Measurements from ENCODE around the gene PDE4D.

The PDE4D gene

DNA sequence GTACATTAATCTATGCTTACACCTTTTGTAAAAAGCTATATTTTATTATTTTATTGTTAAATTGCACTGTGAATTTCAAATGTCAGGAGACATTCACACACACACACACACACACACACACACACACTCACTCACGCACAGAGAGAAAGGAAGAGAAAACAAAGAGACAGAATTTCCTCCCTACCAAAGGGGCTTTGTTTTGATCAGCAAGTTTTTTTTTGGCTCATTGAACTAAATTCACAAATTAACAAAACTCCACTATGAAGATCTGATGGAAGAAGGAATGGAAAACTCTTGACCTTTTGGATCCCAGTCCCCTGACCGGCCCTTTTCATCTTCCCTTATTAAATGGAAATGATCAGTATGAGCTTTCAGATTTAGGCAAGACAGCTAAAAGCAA lies 161.2 kb downstream of the PDE4D start:
- no peak for DNase-seq

DNA sequence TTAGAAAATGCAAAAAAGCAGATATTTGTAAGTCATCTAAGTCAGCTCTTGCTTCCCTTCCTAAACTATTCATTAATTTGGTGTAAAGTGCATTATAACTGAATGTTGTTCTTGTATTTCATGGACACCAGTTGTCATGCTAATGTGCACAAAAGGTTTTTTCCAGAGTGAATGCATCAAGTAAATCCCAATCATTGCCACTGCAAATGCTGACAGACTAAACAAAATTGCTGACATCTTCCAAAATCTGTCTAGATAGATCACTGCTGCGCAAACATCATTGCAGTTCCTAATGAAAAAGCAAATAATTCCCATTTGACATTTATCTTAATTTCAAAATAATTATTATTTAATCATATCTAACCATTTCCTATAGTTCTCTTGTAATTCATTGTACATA lies 161.7 kb downstream of the PDE4D start:
- DNase-seq = no peak

DNA sequence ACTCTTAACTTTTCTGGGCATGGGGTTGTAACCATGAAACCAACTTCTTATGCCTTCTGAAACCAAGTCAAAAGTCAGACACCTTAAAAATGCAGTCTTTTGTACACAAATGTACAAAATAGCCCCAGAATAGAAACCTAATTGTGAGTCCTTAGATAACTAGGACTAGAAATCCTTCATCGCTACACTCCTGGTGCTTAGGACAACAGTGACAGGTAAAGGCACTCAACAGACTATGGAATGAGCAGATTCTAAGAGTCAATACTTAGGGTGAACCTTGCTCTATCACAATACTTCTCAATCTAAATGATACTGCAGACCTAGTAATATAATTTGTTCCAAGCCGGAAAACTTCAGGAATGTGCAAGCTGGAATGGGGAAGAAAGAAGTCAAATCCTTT lies 163.7 kb downstream of the PDE4D start:
- no peak for DNase-seq

DNA sequence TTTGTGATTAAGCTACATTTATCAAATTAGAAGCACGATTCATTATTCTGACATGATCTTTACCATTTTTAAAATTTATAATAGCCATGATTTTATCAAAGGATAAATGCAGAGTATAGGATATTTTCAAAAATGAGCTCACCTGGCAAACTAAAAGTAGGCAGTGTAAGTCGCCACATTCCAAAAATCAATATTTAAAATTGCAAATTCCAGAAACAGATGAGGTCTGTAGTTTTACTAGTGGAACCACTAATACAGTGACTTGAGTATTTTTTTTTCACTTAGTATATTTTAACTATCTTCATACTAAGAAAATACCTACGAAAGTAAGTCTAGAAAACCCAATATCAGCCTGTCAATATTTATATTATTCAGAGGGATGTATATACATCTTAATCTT lies 164.2 kb downstream of the PDE4D start:
- no peak for DNase-seq

DNA sequence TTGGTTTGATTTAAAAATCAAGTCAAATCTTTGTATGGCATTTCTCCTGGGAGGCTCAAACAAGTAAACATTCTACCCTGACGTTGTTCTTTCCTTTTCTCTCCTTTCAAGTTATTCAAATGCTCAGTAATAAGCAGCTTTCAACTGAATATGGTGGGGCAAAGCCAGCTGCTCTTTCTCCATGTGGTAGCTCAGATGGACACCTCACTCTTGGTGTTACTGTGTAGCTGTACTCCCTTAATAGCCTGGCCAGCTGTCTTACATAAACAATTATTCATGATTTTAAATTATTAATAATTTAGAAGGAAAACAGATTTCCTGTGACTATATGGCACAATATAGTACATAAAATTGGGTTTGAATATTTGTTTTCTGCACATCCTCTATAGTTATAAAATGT lies 165.2 kb downstream of the PDE4D start:
- no peak for DNase-seq

DNA sequence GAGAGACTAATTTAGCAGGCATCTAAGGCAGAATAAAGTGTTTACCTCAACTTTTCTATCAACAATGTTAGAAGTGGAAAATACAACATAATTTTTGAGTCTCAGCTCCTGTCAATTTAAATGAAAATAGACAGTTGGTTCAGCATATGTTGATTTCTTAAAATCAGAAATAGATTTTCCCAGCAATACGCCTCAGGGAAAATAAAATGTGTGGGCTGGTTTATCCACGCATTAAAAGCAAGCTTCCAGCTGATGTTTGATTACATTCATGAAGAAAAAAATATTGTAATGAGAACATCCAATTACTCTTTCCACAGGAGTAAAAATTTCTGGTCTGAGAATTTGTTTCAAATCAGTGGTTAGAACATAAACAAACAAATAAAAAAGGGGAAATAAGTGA lies 166.3 kb downstream of the PDE4D start:
- no peak for DNase-seq

DNA sequence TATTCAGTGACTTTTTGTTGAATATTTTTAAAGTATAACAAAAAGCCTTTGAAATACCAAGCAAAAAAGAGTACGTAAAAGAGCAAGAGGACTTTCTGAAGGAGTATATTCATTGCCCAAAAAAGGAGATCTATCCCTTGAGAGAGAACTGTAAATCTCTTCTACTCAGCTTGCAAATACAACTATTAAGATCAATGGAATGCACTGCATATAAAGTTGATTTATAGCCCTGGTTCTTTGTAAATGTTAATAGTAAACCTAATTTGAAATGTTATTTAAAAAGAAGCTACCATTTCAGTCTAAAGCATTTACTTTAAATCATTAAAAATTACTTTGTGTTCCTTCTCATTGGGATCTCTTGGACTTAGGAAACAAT lies 168.1 kb downstream of the PDE4D start:
- no peak for DNase-seq

DNA sequence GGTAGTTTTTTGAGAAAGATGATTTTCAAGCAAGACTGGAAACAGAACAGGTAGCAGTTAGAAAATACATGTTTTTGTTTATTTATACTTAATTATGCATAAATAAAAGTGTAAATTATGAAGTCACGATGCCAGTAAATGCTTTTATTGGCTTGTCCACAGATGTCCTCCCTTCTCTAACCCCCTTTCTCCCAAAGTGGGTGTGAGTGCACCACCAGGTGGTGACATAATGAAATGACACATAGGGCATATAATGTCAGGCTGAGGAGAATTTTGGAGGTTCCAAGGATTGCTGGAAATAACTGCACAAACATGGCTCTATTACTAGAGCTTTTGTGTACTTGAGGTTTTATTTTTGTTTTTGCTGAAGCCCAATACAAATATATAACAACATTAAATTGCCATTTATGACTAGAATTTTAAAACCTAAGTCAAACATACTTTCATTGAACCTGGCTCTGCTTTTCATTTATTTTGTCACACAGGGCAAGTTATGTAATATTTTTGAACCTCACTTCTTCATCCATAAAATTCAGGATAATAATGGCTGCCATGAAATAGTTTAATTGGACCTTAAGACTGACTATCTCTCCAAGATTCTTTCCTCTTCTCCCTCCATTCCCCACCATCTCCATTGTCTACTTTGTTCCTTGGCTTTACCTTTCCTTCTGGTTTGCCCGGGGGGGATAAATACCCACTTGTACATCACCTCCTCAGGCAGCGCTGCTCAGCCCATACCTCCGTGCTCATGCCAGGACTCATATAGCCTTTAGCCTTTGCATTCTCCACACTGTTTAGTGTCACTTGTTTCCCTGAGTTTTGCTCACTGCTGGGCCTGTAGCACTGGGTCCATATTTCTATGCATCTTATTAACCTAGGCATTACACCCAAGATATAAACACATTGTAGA lies 168.8 kb downstream of the PDE4D start:
- DNase-seq = no peak

DNA sequence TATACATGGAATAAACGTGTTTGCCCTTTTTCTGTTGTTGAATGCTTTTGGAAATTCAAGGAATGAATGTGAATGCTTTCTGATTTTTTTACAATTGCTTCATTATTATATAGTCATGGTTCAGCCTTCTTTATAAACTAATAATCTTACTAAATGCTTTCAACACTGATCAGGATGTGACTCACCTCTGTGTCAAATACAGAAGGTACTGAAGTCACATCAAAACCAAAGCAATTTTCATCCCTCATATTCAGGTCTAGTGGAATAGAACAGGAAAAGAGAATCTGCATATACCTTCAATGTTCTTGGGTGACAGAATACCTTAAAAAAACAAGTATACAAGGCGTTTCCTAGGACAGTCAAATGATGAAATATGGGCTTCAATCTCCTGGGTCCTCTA lies 170.7 kb downstream of the PDE4D start:
- DNase-seq = no peak

DNA sequence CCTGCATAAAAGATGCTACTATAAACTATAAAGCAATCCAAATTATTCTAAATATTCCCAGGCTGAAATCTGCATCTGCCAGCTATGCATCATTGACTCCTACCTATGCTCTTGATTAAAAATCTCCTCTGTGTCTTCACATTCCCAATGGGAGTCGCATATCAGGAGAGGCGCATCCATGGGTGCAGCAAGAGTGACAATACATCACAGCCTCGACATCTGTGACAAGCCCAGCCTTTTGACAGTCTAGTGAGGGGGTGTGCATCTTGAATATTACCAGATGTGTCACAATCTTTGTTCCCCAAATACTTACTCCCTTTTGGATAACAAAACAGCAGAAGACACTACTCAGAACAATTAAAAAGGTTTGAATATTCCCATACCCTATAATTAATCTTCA lies 171.8 kb downstream of the PDE4D start:
- no peak for DNase-seq

DNA sequence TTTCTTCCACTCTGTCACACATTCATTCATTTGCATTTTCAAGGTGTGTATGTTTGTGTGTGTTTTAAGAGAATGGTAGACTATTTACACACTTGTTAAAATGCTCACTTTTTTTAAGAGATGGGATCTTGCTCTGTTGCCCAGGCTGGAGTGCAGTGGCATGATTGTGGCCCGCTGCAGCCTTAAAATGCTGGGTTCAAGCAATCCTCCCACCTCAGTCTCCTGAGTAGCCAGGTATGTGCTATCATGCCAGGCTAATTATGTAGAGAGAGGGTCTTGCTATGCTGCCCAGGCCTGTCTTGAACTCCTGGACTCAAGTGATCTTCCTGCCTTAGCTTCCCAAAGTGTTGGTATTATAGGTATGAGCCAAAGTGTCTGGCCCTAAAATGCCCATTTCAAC lies 173.5 kb downstream of the PDE4D start:
- no peak for DNase-seq

DNA sequence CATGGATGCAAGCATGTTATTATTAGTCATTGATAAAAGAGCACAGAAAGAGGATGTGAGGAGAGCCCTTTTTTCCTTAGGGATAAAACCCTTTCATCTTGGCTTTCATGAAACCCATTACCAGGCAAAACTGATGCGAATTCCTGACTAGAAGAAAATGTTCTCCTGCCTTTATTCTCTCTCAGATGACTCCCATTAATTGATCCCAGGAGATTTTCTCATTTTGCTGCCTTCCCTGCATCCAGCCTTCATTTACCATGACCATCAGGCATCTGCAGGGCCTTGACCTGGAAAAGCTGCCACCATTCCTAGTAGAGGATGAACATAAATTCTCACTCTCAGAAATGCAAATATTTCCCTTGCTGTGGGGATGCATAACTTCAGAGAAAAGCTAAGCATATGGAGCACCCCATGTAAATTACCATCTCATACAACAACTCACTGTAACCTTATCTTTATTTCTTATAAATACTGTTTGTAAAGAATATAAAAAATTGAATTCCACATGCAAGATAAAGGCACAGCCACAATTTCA lies 176.5 kb downstream of the PDE4D start:
- no peak for DNase-seq

DNA sequence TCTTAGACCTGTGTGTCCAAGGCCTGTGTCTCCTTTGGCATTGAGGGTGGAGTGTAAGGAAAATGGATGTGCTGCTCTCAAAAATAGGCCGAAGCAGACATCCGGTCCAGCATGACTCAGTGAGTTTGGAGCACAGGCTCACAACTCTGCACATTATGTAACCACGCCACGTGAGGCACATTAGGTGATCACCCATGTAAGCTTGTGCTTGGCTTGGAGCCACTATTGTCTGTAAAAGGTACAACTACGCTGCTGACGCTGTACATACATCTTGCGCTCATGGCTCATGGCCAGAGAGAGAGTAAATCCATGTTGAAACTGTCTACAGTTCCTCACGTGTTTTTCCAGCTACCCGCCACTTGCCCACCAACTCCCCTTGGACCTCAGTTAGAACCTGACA lies 177.5 kb downstream of the PDE4D start:
- DNase-seq = no peak

DNA sequence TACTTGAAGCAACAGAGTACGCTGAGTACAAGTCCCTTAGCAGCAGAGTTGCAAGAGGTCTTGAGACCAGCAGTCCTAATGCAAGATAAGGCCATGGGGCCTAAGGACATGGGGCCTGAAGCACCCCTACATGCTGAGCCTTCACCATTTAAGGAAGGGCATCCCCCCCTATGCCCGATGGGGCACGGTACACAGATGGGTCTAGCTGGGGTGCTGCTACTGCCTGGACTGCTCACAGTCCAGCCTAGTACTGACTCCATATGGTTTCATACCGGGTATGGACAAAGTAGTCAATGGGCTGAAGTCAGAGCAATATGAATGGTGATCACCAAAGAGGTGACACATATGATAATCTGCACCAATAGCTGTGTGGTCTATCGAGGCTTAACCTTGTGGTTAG lies 178.3 kb downstream of the PDE4D start:
- DNase-seq = no peak

DNA sequence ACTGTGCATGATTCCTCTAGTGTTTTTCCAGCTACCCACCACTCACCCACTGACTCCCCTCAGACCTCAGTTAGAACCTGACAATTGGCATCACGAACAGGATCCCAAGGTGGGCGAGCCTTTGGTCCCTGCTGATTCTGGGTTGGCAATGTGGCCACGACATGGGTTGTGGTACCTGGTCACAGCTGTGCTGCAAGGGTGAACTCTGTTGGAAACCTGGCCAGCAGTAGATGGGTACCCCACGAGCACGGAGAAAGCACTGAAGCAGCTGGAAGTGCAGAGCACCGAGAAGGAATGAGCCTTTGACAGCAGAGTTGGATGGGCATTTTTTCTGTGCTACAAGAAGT lies 180.1 kb downstream of the PDE4D start:
- no peak for DNase-seq

DNA sequence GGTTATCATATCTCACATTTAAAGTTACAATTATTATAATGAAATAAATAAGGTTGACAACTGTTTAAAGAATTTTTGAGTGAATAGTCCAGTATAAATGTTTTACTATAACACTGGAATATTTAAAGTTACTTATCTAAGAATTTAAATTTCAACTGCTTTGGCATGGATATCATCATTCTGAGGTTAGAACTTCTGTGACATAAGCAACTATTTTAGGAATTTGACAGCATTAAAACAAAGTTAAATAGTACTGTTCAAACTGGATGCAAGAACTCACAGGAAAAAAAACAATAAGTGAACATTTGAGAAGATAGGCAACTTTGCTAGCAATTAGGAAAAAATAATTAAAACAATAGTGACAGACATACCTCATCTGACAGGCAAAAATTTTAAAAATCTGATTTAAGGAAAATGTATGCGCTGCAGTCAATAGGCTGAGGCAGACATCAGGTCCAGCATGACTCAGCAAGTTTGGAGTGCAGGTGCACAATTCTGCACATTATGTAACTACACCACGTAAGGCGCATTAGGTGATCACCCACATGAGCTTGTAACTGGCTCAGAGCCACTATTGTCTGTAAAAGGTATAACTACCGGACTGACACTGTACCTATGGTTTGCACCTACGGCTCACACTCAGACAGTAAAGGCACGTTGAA lies 180.6 kb downstream of the PDE4D start:
- DNase-seq = no peak

DNA sequence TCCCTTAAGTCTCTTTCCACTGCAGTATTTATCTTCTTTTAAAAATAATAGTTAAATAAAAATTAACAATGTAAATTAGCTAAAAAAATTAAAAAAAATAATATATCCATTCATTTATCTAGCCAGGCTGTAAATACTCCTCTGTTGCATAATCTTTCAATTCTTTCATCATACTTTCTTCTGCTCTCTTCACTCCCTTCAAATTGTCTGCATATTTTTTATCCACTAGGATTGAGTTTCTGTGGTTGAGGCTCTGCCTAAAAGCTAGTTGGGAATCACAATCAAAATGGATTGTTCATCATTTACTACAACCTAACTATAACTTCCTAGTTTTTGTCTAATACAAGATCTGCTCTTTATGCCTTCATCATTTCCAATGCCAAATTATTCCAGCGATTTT lies 182.2 kb downstream of the PDE4D start:
- no peak for DNase-seq

DNA sequence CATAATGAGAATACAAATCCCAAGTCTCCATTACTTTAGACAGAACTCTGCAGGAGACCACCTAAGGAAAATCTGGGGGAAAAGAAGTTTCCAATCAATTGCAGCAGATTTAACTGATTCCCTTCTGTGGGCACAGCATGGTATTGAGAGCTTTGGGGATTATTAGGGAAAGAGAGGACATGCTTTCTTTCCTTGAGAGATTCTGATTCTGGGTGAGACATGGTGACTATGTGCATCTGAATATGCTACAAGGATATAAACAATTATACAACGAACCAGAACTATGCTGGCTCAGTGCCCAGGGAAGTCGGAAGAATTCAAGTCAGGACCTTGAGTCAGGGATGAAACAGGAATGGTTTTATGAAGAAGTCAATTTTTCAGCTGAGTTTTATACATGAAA lies 183.7 kb downstream of the PDE4D start:
- DNase-seq = no peak

DNA sequence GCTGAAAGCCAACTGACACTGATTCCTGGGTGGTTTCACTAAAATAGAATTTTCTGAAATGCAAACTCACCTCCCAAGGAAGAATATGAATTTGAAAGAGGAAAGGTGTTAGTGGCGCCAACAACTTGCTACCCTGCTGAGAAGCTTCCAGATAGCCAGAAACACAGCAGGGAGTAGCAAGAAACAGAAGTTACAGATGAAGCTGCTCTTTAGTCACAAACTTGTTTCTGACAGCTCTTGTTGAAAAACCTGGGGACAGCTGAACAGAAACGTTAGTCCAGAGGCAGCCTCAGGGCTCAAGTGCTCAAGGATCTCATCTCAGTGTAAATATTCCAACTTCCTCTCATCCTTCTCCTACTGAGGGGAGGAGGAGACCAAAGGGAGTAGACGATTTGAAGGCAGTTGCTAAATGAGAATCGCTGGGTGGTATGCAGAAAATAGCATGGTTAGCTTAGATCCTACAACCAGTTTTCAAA lies 184.1 kb downstream of the PDE4D start:
- DNase-seq = no peak

DNA sequence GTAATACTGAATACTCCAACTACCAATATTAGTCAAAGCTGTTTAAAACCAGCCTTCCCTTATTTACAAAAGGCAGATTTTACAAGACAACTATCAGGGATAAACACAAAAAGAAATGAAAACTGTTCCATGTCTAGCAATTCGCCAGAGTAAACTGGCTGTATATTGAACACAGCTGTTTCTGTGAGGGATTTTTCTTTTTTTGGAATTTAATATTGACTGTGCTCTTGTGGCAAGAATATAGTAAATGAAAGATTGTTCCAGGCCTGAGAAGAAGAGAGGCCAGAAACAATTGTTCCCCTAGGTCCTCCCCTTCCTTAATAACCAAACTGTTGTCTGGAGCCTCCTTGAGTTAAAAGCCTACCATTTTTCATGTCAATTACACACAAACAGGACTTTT lies 188.6 kb downstream of the PDE4D start:
- no peak for DNase-seq

DNA sequence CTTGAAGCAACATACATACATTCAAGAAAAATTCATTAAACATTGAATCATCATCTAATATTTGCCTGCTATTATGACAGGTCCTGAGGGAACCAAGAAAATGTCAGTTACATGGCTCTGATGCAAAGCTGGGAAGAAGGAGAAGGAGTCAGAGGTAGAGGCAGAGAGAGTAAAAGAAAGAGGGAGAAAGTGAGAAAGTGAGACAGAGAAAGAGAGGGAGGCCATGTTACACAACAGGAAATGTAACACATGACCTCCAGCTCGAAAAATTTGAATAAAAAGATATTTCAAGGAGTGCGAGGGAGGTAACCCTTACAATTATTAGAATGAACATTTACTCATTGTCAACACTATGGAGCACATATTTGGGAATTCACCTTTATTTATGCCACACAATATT lies 189.7 kb downstream of the PDE4D start:
- no peak for DNase-seq

DNA sequence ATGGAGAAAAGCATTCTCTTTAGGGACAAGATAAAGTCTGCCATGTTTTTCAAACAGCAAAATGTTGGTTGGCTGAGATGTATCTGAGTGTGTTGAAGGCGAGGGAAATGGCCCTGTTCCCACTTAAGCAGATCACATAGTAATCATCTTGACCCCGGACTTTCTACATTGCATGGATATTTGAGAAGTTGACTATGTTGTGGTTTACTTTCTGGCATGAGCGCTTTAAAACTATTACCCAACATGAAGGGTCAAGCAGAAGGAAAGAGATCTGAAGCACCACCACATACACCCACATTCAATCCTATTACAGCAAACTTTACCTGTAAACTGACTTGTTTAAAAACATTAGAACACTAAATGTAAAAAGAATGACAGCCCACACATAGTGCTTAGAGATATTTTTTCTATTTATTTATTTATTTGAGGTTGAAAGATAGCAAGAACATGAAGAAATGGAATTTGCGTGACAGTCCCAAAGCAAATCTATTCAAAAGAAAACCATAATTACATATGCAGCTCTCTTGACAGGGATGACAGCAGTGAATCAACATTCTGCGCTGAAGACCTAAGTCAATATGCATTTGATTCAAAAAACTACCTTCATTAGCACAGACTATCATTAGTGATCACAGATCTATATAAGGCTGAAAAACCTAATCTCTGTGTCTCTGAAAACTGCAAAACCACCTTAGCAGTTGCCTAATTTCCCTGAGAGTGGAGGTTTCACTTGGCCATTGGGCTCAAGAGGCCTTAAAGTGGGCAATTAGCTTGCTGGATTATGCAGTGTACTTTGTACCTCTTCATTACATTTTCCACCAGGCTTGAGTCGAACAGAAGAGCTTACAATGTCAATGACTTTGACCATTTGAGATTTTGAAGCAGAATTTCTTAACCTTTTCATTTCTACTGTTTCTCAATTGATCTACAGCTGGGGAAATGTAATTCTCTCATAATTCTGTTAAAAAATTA lies 195.0 kb downstream of the PDE4D start:
- DNase-seq = no peak

DNA sequence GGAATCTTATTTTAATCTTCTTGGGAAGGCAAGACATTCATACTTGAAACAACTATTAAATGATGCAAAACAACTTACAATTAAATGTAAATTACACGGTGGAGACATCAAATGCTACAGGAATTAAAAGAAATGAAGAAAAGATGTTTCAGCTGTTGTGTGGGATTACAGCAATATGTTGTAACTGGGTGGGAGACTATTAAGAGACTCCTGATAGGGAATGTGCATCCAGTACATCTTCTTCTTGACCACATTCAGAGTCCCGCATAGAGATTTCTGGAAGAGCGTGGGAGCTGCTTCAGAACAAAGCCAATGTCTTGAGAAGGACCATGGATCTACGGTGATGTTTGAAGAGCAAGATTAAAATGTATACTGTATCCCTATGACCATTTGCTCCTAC lies 199.1 kb downstream of the PDE4D start:
- no peak for DNase-seq
